HG02588 (cell line): Measurements from ENCODE around the gene ELMO3.

Experiments used
- ATAC-seq: cut with Tn5 transposase; IDR thresholded peaks from one replicate; pipeline ENCODE4 v1.9.1; 2021; ENCODE audit warnings: mild to moderate bottlenecking, moderate library complexity; ENCODE audit not compliant: unreplicated experiment

ELMO3 gene

GRCh38 chr16:67181346-67181745 is 17.6 kb upstream of the ELMO3 start:
- ATAC-seq, result no peak

GRCh38 chr16:67182288-67182687 is 16.6 kb upstream of the ELMO3 start:
- no peak for ATAC-seq

- no peak for ATAC-seq
Measured at GRCh38 chr16:67183284-67183626, 15.7 kb upstream of the ELMO3 start.

GRCh38 chr16:67183627-67184452 is 15.1 kb upstream of the ELMO3 start, which contains the start of gene MATCAP1:
Gene MATCAP1 (minus strand): TSS chr16:67183963. CDS start chr16:67180610, 3,353 bp downstream.
- ATAC-seq, result peak; percentile 90

GRCh38 chr16:67184453-67184994 is 14.4 kb upstream of the ELMO3 start:
- ATAC-seq, result peak; percentile 4

- no peak for ATAC-seq
Measured at GRCh38 chr16:67184995-67185650, 13.8 kb upstream of the ELMO3 start.

- ATAC-seq, result no peak
Measured at GRCh38 chr16:67185651-67186134, 13.2 kb upstream of the ELMO3 start.

GRCh38 chr16:67186550-67186950 is 12.4 kb upstream of the ELMO3 start:
- no peak for ATAC-seq

- no peak for ATAC-seq
Measured at GRCh38 chr16:67187175-67187890, 11.6 kb upstream of the ELMO3 start.

- ATAC-seq, result no peak
Measured at GRCh38 chr16:67188323-67188722, 10.6 kb upstream of the ELMO3 start.

- ATAC-seq, result no peak
Measured at GRCh38 chr16:67188798-67189197, 10.1 kb upstream of the ELMO3 start.

- no peak for ATAC-seq
Measured at GRCh38 chr16:67190041-67190440, 8.9 kb upstream of the ELMO3 start, which contains the start of gene EXOC3L1. Gene EXOC3L1 (minus strand): TSS chr16:67190136. CDS start chr16:67189676, 460 bp downstream.

GRCh38 chr16:67190448-67191399 is 8.2 kb upstream of the ELMO3 start:
- ATAC-seq, result no peak

- no peak for ATAC-seq
Measured at GRCh38 chr16:67191411-67191994, 7.4 kb upstream of the ELMO3 start.

GRCh38 chr16:67191995-67192681 is 6.8 kb upstream of the ELMO3 start, which contains the start of gene E2F4:
Gene E2F4 (plus strand): TSS chr16:67192155. CDS start chr16:67192228, 73 bp downstream.
- peak; percentile 77 for ATAC-seq

- ATAC-seq, result no peak
Measured at GRCh38 chr16:67192781-67193361, 6.1 kb upstream of the ELMO3 start.

- no peak for ATAC-seq
Measured at GRCh38 chr16:67193536-67193935, 5.4 kb upstream of the ELMO3 start.

- ATAC-seq, result no peak
Measured at GRCh38 chr16:67194260-67194659, 4.7 kb upstream of the ELMO3 start.

- ATAC-seq, result no peak
Measured at GRCh38 chr16:67195676-67196075, 3.3 kb upstream of the ELMO3 start.
